Caki2 (cell line): Measurements from ENCODE around the gene CNTN1. TPM values are rescaled to one million over a fixed set of nuclear protein-coding genes. Genes with fewer than 3 reads are reported as not detected.

Source experiments
- DNase-seq: peaks from one replicate; pipeline ENCODE4 v3.0.0-alpha.2; 2015; ENCODE audit warnings: low read depth
- in situ Hi-C: cut with HindIII; loops from 2 replicates; pipeline ENCODE4 v1.10.0; 2016; ENCODE audit warnings: low sequenced_read_pairs, low pct_unique_long_range_greater_than_20kb, mixed read lengths
- total RNA-seq: library from RNA; depleted of rRNA; stranded (reverse); fragments of >200 nt; shearing (Covaris generic); gene quantifications from 2 replicates; pipeline ENCODE4 v1.2.3, GENCODE V29; 2014; ENCODE audit warnings: low replicate concordance

The CNTN1 gene
- total RNA-seq, 1 experiment from 2014 or later, result not detected

DNA sequence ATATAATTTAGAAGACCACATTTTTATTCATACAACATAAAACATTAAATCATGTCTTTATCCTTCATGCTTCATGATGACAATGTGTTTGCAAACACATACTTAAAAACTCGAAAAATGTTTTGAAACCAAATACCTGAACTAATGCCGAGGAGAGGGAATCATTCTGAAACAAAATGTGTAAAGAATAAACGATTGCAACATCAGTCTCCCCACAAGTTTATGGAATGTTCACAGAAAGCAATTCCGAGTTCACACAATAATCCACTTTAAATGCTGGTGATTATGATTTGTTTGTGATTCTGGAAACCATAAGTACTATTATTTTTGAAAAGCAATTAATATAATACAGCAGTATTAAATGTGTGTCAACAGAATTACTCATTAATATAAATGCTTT is 411.4 kb downstream of the CNTN1 start:
- in situ Hi-C loops, result no loop called here
- no peak for DNase-seq

DNA sequence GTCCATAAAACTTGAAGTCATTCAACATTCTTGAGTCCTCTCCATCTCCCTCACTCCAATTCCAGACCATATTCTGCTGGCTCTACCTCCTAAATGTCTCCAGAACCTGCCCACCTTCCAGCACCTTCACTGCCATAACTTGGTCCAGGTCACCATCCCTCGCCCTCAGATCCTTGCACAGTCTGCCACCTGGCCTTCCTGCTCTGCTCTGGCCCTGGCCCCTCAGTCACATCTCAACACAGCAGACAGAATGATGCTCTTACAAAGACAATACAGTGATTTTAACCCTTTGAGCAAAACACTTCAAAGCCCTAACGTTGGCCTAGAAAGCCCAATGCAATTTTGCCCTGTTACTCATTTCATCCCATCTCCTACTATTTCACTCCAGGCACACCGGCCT is 414.1 kb downstream of the CNTN1 start:
- DNase-seq, result no peak
- in situ Hi-C loops, result no loop called here

DNA sequence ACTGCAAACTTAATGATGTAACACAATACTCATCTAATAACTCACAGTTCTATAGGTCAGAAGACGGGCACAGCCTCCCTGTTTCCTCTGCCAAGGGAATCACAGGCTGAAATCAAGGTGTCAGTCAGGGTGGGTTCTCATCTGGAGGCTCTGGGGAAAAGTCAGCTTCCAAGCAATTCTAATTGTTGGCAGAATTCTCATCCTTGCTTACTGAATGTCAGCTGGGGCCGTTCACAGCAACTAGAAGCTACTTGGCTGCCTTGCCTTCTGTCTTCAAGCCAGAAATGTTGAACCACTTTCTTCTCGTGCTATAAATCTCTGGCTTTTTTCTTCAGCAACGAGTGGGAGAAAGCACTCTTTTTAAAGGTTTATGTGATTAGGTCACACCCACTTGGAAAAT is 415.8 kb downstream of the CNTN1 start:
- no peak for DNase-seq
- in situ Hi-C loops, result no loop called here

DNA sequence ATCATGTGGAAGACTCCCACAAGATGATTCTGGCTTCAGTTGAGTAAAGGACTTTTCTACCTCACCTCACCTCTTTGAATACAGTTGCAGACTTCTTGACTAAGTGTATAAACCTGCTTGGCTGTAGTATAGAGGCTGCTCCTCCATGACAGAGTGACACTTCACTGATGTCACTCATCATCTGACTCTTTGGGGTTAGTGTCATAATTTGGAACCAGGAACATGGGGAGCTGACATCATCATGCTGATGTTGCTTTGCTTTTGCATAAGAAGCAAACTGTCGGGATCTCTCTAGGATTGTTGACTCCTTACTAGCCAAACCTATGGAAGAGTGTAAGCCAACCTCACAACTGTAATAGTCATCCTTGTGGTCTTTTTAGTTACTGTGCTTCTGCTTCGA is 420.7 kb downstream of the CNTN1 start:
- in situ Hi-C loops, result no loop called here
- DNase-seq, result no peak

DNA sequence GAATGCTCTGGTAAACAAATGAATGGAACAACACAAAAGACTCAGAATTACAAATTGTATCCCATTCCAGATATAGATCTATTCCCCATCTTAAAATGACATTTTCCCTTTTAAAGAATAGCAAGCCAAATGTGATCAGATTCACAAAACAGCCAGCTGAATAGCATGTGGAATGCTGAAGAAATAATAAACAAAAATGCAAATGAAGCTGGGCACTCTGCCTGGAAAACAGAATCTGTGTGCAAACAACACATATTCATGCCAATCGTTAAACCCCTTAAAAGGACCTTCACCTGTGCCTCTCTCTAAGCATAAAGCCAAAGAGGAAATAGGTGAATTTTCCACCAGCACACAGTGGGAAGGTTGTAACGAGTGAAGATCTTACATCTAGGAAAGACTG is 428.0 kb downstream of the CNTN1 start:
- in situ Hi-C loops, result no loop called here
- DNase-seq, result no peak

DNA sequence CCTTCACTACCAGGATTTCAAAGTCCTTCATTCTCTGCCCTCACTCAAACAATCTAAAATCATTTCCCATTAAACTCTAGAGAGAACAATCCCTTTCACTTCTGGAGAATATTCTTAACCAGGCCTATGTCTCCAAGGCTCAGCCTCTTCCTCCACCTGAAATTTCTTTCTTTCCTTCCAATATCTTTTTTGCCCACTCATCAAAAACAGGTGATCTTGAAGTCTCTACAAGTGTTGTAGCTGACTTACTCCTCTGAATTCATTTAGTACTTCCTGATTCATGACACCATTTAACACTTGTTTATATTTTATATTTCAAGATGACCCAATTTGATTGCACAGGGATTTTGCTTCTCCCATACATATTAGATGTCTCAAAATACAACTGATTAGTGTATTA is 429.1 kb downstream of the CNTN1 start:
- no peak for DNase-seq
- in situ Hi-C loops, result no loop called here
